ENCODE measurements around the gene KLHL24.

DNA sequence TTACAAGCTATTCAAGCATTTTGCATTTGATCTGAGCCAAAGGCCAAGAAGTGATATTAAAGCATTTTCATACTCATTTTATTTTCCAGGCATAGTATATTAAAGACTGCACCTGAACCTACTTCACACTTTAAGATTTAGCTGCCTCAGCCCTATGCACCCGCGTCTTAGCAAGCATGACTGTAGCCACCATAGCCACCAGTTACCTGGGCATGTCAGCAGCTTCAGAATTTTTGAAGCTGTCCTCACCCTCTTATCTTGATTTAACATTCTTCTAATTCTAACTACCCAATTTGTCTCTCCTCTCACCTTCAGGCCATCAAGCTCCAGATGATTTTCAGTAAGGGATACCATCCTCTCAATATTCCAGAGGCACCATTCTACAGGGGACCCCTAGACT is 40.8 kb upstream of the KLHL24 start:
- no peak for TF ChIP-seq CTCF (IDR thresholded peaks at IDR 0.05)
- no peak for TF ChIP-seq POLR2A (IDR thresholded peaks at IDR 0.05)
